Measurements from ENCODE around the gene MAG.

The MAG gene

GRCh38 chr19:35293808-35294207, 1.8 kb downstream of the MAG start:
- Histone ChIP-seq H3K27me3 (ENCODE audit: control insufficient read depth, insufficient read depth, low read length, poor library complexity, severe bottlenecking) (no peaks in the 10 kb centered on the region), H3K27ac (ENCODE audit: insufficient read depth, low read depth, low read length, poor library complexity, severe bottlenecking) (no peak overlapping the region), H3K36me3 (ENCODE audit: control insufficient read depth, insufficient read depth, low read length) (no peaks in the 10 kb centered on the region), H3K4me1 (ENCODE audit: control insufficient read depth, insufficient read depth, low read length) (peaks cover 19% of the 10 kb centered on the region), H3K4me3 (ENCODE audit: insufficient read depth, low read depth, low read length) (no peak overlapping the region), H3K9me3 (ENCODE audit: control insufficient read depth, low read length) (no peaks in the 10 kb centered on the region)
- WGBS, 2 experiments: 74 to 76% methylated on average over 17 of the region's 17 CpGs

- no peaks in the 10 kb centered on the region for H3K9me3 ChIP-seq (ENCODE audit: control insufficient read depth, low read length)
- H3K27ac ChIP-seq (ENCODE audit: insufficient read depth, low read depth, low read length, poor library complexity, severe bottlenecking): no peak overlapping the region
- H3K4me3 ChIP-seq (ENCODE audit: insufficient read depth, low read depth, low read length): no peak overlapping the region
- H3K27me3 ChIP-seq (ENCODE audit: control insufficient read depth, insufficient read depth, low read length, poor library complexity, severe bottlenecking): no peaks in the 10 kb centered on the region
- H3K4me1 ChIP-seq (ENCODE audit: control insufficient read depth, insufficient read depth, low read length): peaks cover 19% of the 10 kb centered on the region
- 89 to 90% methylated on average over 3 of the region's 3 CpGs for WGBS, 2 experiments
- H3K36me3 ChIP-seq (ENCODE audit: control insufficient read depth, insufficient read depth, low read length): no peaks in the 10 kb centered on the region
Measured at GRCh38 chr19:35294328-35294727, 2.4 kb downstream of the MAG start.

DNA sequence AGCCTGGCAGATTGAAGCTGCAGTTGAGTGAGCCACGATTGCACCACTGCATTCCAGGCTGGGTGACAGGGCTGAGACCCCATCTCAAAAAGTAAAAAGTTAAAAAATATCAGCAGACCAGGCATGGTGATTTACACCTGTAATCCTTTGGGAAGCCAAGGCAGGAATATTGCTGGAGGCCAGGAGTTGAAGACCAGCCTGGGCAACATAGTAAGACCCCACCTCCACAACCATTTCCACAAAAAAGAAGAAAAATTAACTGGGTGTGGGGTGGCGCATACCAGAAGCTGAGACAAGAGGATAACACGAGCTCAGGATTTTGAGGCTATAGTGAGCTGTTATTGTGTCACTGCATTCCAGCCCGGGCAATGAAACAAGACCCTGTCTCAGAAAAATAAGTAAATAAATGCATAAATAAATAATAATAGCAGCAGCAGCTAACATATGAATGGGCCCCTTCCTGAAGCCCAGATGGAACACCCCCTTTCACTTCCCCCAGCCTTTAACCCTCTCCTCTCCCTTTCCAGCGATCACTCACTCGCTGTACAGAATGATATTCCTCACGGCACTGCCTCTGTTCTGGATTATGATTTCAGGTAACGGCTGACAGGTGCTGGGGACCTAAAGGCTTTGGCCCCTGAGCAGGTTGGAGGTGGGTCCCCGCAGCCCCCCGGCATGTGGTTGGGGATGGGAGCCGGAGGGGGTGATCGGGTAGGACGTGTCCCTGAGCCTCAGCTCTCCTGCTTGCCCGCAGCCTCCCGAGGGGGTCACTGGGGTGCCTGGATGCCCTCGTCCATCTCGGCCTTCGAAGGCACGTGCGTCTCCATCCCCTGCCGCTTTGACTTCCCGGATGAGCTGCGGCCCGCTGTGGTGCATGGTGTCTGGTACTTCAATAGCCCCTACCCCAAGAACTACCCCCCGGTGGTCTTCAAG, 3.2 kb downstream of the MAG start:
- no peaks in the 10 kb centered on the region for H3K36me3 ChIP-seq (ENCODE audit: control insufficient read depth, insufficient read depth, low read length)
- H3K27me3 ChIP-seq (ENCODE audit: control insufficient read depth, insufficient read depth, low read length, poor library complexity, severe bottlenecking): no peaks in the 10 kb centered on the region
- H3K4me1 ChIP-seq (ENCODE audit: control insufficient read depth, insufficient read depth, low read length): peaks cover 19% of the 10 kb centered on the region
- 80 to 82% methylated on average over 24 to 25 of the region's 25 CpGs for WGBS, 2 experiments
- no peak overlapping the region for H3K27ac ChIP-seq (ENCODE audit: insufficient read depth, low read depth, low read length, poor library complexity, severe bottlenecking)
- no peaks in the 10 kb centered on the region for H3K9me3 ChIP-seq (ENCODE audit: control insufficient read depth, low read length)
- no peak overlapping the region for H3K4me3 ChIP-seq (ENCODE audit: insufficient read depth, low read depth, low read length)

- no peaks in the 10 kb centered on the region for H3K9me3 ChIP-seq (ENCODE audit: control insufficient read depth, low read length)
- no peak overlapping the region for H3K4me3 ChIP-seq (ENCODE audit: insufficient read depth, low read depth, low read length)
- peaks cover 12% of the 10 kb centered on the region for H3K4me1 ChIP-seq (ENCODE audit: control insufficient read depth, insufficient read depth, low read length)
- 74% methylated on average over 24 of the region's 24 CpGs for WGBS, 2 experiments
- H3K27ac ChIP-seq (ENCODE audit: insufficient read depth, low read depth, low read length, poor library complexity, severe bottlenecking): no peak overlapping the region
- no peaks in the 10 kb centered on the region for H3K27me3 ChIP-seq (ENCODE audit: control insufficient read depth, insufficient read depth, low read length, poor library complexity, severe bottlenecking)
- no peaks in the 10 kb centered on the region for H3K36me3 ChIP-seq (ENCODE audit: control insufficient read depth, insufficient read depth, low read length)
Measured at GRCh38 chr19:35295792-35296462, 4.0 kb downstream of the MAG start.

- 82 to 84% methylated on average over 7 of the region's 7 CpGs for whole genome bisulfite sequencing, 2 experiments
Measured at GRCh38 chr19:35296644-35297514, 4.9 kb downstream of the MAG start.

GRCh38 chr19:35297515-35297848, 5.5 kb downstream of the MAG start:
- 85 to 86% methylated on average over 3 of the region's 3 CpGs for WGBS, 2 experiments
- no peaks in the 10 kb centered on the region for H3K9me3 ChIP-seq (ENCODE audit: control insufficient read depth, low read length)
- no peak overlapping the region for H3K27ac ChIP-seq (ENCODE audit: insufficient read depth, low read depth, low read length, poor library complexity, severe bottlenecking)
- no peak overlapping the region for H3K4me3 ChIP-seq (ENCODE audit: insufficient read depth, low read depth, low read length)
- H3K36me3 ChIP-seq (ENCODE audit: control insufficient read depth, insufficient read depth, low read length): no peaks in the 10 kb centered on the region
- H3K4me1 ChIP-seq (ENCODE audit: control insufficient read depth, insufficient read depth, low read length): peaks cover 9% of the 10 kb centered on the region
- no peaks in the 10 kb centered on the region for H3K27me3 ChIP-seq (ENCODE audit: control insufficient read depth, insufficient read depth, low read length, poor library complexity, severe bottlenecking)

More at GRCh38 chr19:35296644-35297514, 4.9 kb downstream of the MAG start:
- Histone ChIP-seq H3K27ac (ENCODE audit: insufficient read depth, low read depth, low read length, poor library complexity, severe bottlenecking) (no peak overlapping the region), H3K4me3 (ENCODE audit: insufficient read depth, low read depth, low read length) (no peak overlapping the region), H3K27me3 (ENCODE audit: control insufficient read depth, insufficient read depth, low read length, poor library complexity, severe bottlenecking) (no peaks in the 10 kb centered on the region), H3K4me1 (ENCODE audit: control insufficient read depth, insufficient read depth, low read length) (peaks cover 9% of the 10 kb centered on the region), H3K9me3 (ENCODE audit: control insufficient read depth, low read length) (no peaks in the 10 kb centered on the region), H3K36me3 (ENCODE audit: control insufficient read depth, insufficient read depth, low read length) (no peaks in the 10 kb centered on the region)

DNA sequence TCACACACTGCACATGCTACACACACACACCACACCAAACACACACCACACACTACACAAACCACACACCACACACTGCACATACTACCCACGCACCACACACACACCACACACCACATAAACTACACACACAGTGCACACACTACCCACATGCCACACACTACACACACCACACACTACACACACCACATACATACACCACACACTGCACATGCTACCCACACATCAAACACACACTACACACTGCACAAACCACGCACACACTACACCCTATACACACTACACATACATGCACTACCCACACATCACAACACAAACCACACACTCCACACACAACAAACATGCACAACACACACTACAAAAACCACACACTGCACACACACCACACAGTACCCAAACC, 6.0 kb downstream of the MAG start:
- H3K27ac ChIP-seq (ENCODE audit: insufficient read depth, low read depth, low read length, poor library complexity, severe bottlenecking): no peak overlapping the region
- H3K4me1 ChIP-seq (ENCODE audit: control insufficient read depth, insufficient read depth, low read length): peaks cover 9% of the 10 kb centered on the region
- WGBS, 2 experiments: 85 to 90% methylated on average over 2 of the region's 2 CpGs
- H3K36me3 ChIP-seq (ENCODE audit: control insufficient read depth, insufficient read depth, low read length): no peaks in the 10 kb centered on the region
- H3K9me3 ChIP-seq (ENCODE audit: control insufficient read depth, low read length): no peaks in the 10 kb centered on the region
- H3K4me3 ChIP-seq (ENCODE audit: insufficient read depth, low read depth, low read length): no peak overlapping the region
- H3K27me3 ChIP-seq (ENCODE audit: control insufficient read depth, insufficient read depth, low read length, poor library complexity, severe bottlenecking): no peaks in the 10 kb centered on the region

- Histone ChIP-seq H3K4me1 (ENCODE audit: control insufficient read depth, insufficient read depth, low read length) (peaks cover 6% of the 10 kb centered on the region), H3K27me3 (ENCODE audit: control insufficient read depth, insufficient read depth, low read length, poor library complexity, severe bottlenecking) (no peaks in the 10 kb centered on the region), H3K27ac (ENCODE audit: insufficient read depth, low read depth, low read length, poor library complexity, severe bottlenecking) (no peak overlapping the region), H3K9me3 (ENCODE audit: control insufficient read depth, low read length) (no peaks in the 10 kb centered on the region), H3K36me3 (ENCODE audit: control insufficient read depth, insufficient read depth, low read length) (no peaks in the 10 kb centered on the region), H3K4me3 (ENCODE audit: insufficient read depth, low read depth, low read length) (no peak overlapping the region)
- WGBS, 2 experiments: 89 to 92% methylated on average over 5 of the region's 5 CpGs
Measured at GRCh38 chr19:35298561-35298972, 6.6 kb downstream of the MAG start.

- Histone ChIP-seq H3K36me3 (ENCODE audit: control insufficient read depth, insufficient read depth, low read length) (no peaks in the 10 kb centered on the region), H3K4me1 (ENCODE audit: control insufficient read depth, insufficient read depth, low read length) (no peaks in the 10 kb centered on the region), H3K27me3 (ENCODE audit: control insufficient read depth, insufficient read depth, low read length, poor library complexity, severe bottlenecking) (no peaks in the 10 kb centered on the region), H3K27ac (ENCODE audit: insufficient read depth, low read depth, low read length, poor library complexity, severe bottlenecking) (no peak overlapping the region), H3K4me3 (ENCODE audit: insufficient read depth, low read depth, low read length) (no peak overlapping the region), H3K9me3 (ENCODE audit: control insufficient read depth, low read length) (no peaks in the 10 kb centered on the region)
- WGBS, 2 experiments: 86 to 90% methylated on average over 44 to 55 of the region's 55 CpGs
Measured at GRCh38 chr19:35299523-35300338, 7.8 kb downstream of the MAG start.

All from ectodermal cell (in vitro differentiated cells).